ENCODE results near the gene TUBAL3. TPM values are rescaled to one million over a fixed set of nuclear protein-coding genes. Genes with fewer than 3 reads are reported as not detected.

TUBAL3 gene
- total and polyA plus RNA-seq, 5 donors: 0.43 to 1.7 (median 1.0) TPM

DNA sequence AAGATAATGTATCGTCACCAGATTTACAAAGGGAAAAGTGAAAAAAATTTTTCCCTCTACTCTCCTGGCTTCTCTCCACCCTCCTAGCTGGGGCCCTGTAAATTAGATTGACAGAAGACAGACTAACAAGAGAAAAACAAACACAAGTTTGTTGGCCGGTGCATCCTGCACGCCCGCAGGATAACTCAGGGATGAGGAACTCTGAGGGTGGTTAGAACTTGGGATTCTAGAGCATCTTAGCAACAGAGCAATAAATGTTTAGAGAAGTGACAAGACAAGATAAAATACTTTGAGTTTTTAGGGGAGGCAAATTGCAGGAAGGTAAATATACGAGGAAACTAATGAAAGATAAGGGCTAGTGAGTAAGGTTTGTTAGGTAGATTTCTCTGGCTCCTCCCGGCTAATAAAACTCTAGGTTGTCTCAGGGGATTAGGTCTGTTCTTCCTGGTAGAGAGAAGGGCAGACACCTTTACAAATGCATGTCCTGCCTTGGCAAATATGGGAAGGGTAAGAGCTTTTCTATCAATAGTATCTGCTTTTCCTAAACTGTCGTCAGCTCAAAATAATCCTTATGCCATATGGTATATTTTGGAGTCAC is 44.2 kb downstream of the TUBAL3 start:
- Histone ChIP-seq H3K27ac (ENCODE audit: low read length) (no peak overlapping the region), H3K9me3 (ENCODE audit: control insufficient read depth, low read length) (no peaks in the 10 kb centered on the region), H3K27me3 (ENCODE audit: control insufficient read depth, insufficient read depth) (peaks cover 2% of the 10 kb centered on the region), H3K4me3 (ENCODE audit: low read length) (no peak overlapping the region), H3K4me1 (ENCODE audit: control insufficient read depth, insufficient read depth, low read length) (no peaks in the 10 kb centered on the region)
- WGBS: 38% methylated on average over 7 of the region's 7 CpGs
- no peak for DNase-seq
- ATAC-seq: no peak
- intact Hi-C loops (cut with DNase I): no loop called here

DNA sequence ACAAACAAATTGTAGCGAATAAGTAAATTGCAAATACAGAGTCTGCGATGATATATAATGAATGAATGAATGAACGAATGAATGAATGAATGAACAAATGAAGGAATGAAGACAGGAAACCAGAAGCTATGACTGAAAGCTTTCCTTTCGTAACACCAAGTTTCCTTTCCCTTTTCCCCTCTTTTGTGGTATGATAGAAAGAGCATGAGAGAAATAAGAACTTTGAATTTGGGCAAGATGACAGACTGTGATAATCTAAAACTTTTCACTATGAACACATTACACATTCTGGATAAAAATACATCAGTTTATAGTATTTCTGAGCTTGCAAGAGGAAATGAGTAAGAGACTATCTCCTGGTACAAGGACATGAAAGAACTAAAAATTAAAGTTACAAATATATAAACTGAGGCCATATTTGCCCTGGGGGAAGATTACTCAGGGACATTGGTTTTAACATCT is 48.3 kb downstream of the TUBAL3 start:
- DNase-seq (no peak), ATAC-seq (no peak)
- intact Hi-C loops (cut with DNase I): no loop called here
- Histone ChIP-seq H3K27ac (ENCODE audit: low read length) (no peak overlapping the region), H3K27me3 (ENCODE audit: control insufficient read depth, insufficient read depth) (peaks cover 2% of the 10 kb centered on the region), H3K9me3 (ENCODE audit: control insufficient read depth, low read length) (no peaks in the 10 kb centered on the region), H3K4me1 (ENCODE audit: control insufficient read depth, insufficient read depth, low read length) (no peaks in the 10 kb centered on the region), H3K4me3 (ENCODE audit: low read length) (no peak overlapping the region)
- 85% methylated on average over 4 of the region's 4 CpGs for WGBS

DNA sequence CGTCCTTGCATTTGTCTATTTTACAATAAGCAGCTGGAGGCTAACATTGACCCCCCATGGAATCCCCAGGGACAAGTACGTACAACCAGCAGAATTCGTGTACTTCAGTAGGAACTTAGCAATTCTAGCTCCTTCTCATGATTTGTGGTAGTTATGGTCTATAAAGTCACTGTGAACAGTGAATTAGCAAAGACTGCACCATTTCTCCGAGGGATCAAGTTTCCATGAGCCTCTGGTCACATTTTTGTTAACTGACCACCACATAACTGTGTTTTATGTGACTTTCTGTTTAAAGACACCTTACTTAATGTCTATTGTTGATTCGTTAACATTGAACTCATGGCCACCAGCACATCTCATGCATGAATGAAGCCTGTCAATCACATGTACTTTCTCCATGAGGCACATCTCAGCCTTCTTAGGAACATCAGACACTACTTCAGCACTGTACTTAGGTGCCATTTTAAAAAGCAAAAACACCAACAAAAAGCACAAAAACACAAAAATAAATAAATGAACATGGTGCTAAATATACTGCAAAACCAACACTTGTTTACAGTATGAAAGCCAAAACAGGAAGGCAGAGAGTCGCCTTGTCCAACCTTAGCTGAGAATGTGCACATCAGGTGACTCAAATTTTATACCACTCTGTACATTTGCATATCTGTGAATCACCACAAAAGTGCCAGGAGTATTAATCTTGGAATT is 48.9 kb downstream of the TUBAL3 start:
- no peaks in the 10 kb centered on the region for H3K9me3 ChIP-seq (ENCODE audit: control insufficient read depth, low read length)
- H3K4me1 ChIP-seq (ENCODE audit: control insufficient read depth, insufficient read depth, low read length): no peaks in the 10 kb centered on the region
- 78% methylated on average over 6 of the region's 6 CpGs for whole genome bisulfite sequencing
- peaks cover 2% of the 10 kb centered on the region for H3K27me3 ChIP-seq (ENCODE audit: control insufficient read depth, insufficient read depth)
- ATAC-seq: no peak
- H3K27ac ChIP-seq (ENCODE audit: low read length): no peak overlapping the region
- intact Hi-C loops (cut with DNase I): no loop called here
- no peak overlapping the region for H3K4me3 ChIP-seq (ENCODE audit: low read length)
- no peak for DNase-seq

DNA sequence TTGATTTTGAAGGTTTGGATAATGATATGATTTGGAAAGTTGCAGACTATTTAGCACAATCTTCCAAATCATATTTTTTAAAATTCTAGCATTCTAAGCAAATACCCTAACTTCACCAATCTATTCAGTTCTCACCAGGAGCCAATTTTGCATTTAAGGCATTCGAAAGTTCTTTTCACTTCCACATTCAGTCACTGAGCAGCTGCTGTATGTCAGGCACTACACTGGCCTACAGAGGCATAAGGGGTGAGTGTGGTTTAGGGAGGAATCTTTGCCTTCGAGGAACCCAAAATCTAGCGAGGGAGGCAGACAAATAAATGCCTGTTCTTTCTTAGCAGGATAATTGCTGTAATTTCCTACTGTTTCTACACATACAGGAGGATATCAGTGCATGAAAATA is 50.6 kb downstream of the TUBAL3 start:
- ATAC-seq: no peak
- Histone ChIP-seq H3K27me3 (ENCODE audit: control insufficient read depth, insufficient read depth) (no peaks in the 10 kb centered on the region), H3K4me1 (ENCODE audit: control insufficient read depth, insufficient read depth, low read length) (no peaks in the 10 kb centered on the region), H3K27ac (ENCODE audit: low read length) (no peak overlapping the region), H3K4me3 (ENCODE audit: low read length) (no peak overlapping the region), H3K9me3 (ENCODE audit: control insufficient read depth, low read length) (no peaks in the 10 kb centered on the region)
- DNase-seq: no peak
- intact Hi-C loops (cut with DNase I): no loop called here
- WGBS: 44% methylated on average over 3 of the region's 3 CpGs

DNA sequence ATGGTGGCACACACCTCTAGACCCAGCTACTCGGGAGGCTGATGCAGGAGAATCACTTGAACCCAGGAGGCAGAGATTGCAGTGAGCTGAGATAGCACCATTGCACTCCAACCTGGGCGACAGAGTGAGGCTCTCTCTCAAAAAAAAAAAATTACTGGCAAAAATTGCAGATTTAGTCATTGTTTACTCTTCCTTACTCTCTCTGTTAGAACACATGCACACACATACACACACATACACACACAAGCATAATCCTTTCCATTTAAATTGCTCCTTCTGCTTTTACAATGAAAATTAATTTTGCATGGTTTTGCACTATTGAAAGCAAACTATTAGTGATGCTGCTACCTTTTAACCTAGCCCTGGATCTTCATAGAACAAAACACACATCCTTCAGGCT is 55.3 kb downstream of the TUBAL3 start:
- H3K4me3 ChIP-seq (ENCODE audit: low read length): no peak overlapping the region
- no peak for ATAC-seq
- DNase-seq: no peak
- H3K9me3 ChIP-seq (ENCODE audit: control insufficient read depth, low read length): no peaks in the 10 kb centered on the region
- intact Hi-C loops (cut with DNase I): no loop called here
- H3K27me3 ChIP-seq (ENCODE audit: control insufficient read depth, insufficient read depth): no peaks in the 10 kb centered on the region
- no peaks in the 10 kb centered on the region for H3K4me1 ChIP-seq (ENCODE audit: control insufficient read depth, insufficient read depth, low read length)
- no peak overlapping the region for H3K27ac ChIP-seq (ENCODE audit: low read length)
- WGBS: 71% methylated on average over 2 of the region's 2 CpGs

DNA sequence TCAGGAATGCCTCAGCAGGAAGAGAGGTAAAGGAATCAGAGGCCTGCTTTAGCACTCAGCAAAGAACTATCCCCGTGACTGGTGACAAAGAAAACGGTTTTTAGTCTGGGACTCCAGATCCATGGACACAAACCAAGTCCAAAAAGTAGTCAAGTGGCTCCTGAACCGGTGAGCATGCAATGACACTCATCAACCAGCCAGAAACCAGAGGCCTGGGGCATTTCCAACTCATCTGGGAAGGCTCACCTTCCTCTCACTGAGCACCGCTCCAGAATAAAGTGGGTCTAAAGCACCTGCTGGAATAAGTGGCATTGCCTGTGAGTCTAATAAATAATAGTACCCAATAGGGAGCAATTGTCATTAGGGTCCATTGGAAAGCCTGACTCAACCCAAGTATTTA is 57.7 kb downstream of the TUBAL3 start:
- Histone ChIP-seq H3K4me1 (ENCODE audit: control insufficient read depth, insufficient read depth, low read length) (no peaks in the 10 kb centered on the region), H3K27me3 (ENCODE audit: control insufficient read depth, insufficient read depth) (no peaks in the 10 kb centered on the region), H3K4me3 (ENCODE audit: low read length) (no peak overlapping the region), H3K9me3 (ENCODE audit: control insufficient read depth, low read length) (no peaks in the 10 kb centered on the region), H3K27ac (ENCODE audit: low read length) (no peak overlapping the region)
- WGBS: 80% methylated on average over 4 of the region's 4 CpGs
- ATAC-seq: no peak
- intact Hi-C loops (cut with DNase I): no loop called here
- DNase-seq: no peak

DNA sequence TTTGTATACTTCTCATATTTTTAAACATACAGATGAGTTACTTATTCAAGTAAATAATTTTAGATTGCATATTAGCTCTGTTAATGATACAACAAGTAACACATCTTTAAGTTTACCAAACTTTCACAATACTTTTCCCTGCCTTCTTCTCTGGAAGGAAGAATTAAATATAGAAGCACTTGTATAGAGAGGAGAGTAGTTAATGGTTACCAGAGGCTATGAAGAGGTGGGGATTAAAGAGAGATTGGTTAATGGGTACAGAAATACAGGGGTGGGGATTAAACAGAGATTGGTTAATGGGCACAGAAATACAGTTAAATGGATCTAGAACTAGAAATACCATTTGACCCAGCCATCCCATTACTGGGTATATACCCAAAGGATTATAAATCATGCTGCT is 59.9 kb downstream of the TUBAL3 start:
- intact Hi-C loops (cut with DNase I): no loop called here
- Histone ChIP-seq H3K27me3 (ENCODE audit: control insufficient read depth, insufficient read depth) (no peaks in the 10 kb centered on the region), H3K9me3 (ENCODE audit: control insufficient read depth, low read length) (no peaks in the 10 kb centered on the region), H3K4me1 (ENCODE audit: control insufficient read depth, insufficient read depth, low read length) (no peaks in the 10 kb centered on the region), H3K4me3 (ENCODE audit: low read length) (no peak overlapping the region), H3K27ac (ENCODE audit: low read length) (no peak overlapping the region)
- DNase-seq (no peak), ATAC-seq (no peak)

DNA sequence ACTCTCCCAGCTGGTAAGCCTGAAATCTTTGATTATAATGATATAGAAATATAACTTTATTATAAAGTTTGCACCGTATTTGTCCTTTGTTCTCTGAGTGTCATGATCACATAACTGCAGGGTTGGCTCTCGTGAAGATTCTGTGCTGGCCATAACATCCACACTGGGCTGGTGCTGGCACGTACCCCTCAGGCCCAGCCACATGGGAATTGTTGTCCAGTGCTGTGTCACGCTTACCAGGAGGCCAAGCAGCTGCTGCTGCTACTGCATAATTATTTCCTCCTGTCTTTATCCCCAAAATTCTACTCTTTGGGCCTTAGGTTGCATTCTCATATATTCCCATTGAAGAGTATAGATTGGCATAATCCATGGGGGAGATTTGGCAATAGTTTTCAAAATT is 60.6 kb downstream of the TUBAL3 start:
- no peak overlapping the region for H3K27ac ChIP-seq (ENCODE audit: low read length)
- intact Hi-C loops (cut with DNase I): no loop called here
- H3K9me3 ChIP-seq (ENCODE audit: control insufficient read depth, low read length): no peaks in the 10 kb centered on the region
- 69% methylated on average over 4 of the region's 4 CpGs for WGBS
- H3K4me3 ChIP-seq (ENCODE audit: low read length): no peak overlapping the region
- DNase-seq (peak in 1 of 3 donors; percentile 17), ATAC-seq (no peak)
- H3K4me1 ChIP-seq (ENCODE audit: control insufficient read depth, insufficient read depth, low read length): no peaks in the 10 kb centered on the region
- H3K27me3 ChIP-seq (ENCODE audit: control insufficient read depth, insufficient read depth): no peaks in the 10 kb centered on the region

DNA sequence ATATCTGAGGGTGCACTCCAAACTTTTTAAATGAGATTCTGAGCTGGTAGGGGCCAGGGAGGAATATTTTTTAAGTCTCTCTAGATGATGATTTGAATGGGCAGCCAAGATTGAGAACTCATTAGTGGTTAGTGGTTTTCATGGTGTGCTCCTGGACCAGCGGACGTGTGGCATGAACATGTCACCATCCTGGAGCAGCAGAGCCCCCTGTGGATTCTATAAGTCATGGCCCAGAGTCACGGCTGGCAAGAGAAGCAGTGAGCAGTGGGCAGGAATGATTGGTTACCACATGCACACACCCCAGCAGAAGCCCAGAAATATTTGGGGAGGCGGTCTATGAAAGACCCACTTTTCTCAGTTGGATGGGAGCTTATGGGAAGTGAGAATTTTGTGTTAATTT is 61.1 kb downstream of the TUBAL3 start:
- Histone ChIP-seq H3K27ac (ENCODE audit: low read length) (no peak overlapping the region), H3K27me3 (ENCODE audit: control insufficient read depth, insufficient read depth) (no peaks in the 10 kb centered on the region), H3K9me3 (ENCODE audit: control insufficient read depth, low read length) (no peaks in the 10 kb centered on the region), H3K4me1 (ENCODE audit: control insufficient read depth, insufficient read depth, low read length) (no peaks in the 10 kb centered on the region), H3K4me3 (ENCODE audit: low read length) (no peak overlapping the region)
- no peak for ATAC-seq
- intact Hi-C loops (cut with DNase I): no loop called here
- WGBS: 58% methylated on average over 4 of the region's 4 CpGs
- DNase-seq: no peak

Other genes starting within 250 kb of the TUBAL3 start
- under 1 TPM in 3 of 4 donors, not detected in 1; 0.21 to 0.63 (median 0.31) TPM for gene AKR1C8, start 219.7 kb downstream of the TUBAL3 start, total RNA-seq
- 0.32 TPM for gene AKR1C8, start 219.7 kb downstream of the TUBAL3 start, polyA plus RNA-seq
- not detected for gene AKR1C4, start 208.0 kb downstream of the TUBAL3 start, total RNA-seq
- not detected for gene AKR1C4, start 208.0 kb downstream of the TUBAL3 start, polyA plus RNA-seq
- not detected for gene UCN3, start 39.9 kb downstream of the TUBAL3 start, total RNA-seq
- not detected for gene UCN3, start 39.9 kb downstream of the TUBAL3 start, polyA plus RNA-seq
- 10 to 100 TPM; 16.2 to 26.6 (median 20.8) TPM for gene NET1, start 7.7 kb upstream of the TUBAL3 start, total RNA-seq
- 6.7 TPM for gene NET1, start 7.7 kb upstream of the TUBAL3 start, polyA plus RNA-seq
- not detected for gene CALML5, start 94.7 kb upstream of the TUBAL3 start, total RNA-seq
- gene CALML5, start 94.7 kb upstream of the TUBAL3 start, polyA plus RNA-seq: not detected
- gene CALML3, start 120.1 kb upstream of the TUBAL3 start, total RNA-seq: not detected
- gene CALML3, start 120.1 kb upstream of the TUBAL3 start, polyA plus RNA-seq: not detected

All from right cardiac atrium (tissue), 5 donors.